Karpas-422 (cell line): ENCODE measurements around the gene NECTIN1. TPM values are rescaled to one million over a fixed set of nuclear protein-coding genes. Genes with fewer than 3 reads are reported as not detected.

ENCODE experiments used
- DNase-seq: peaks from one replicate; pipeline ENCODE4 v3.0.0-alpha.2; 2015
- H2AFZ ChIP-seq: fragments of 200-600 bp; sonication (generic); 2 replicates; pipeline ENCODE4 v1.6.1; 2014; ENCODE audit warnings: antibody characterized with exemption, low read length, mixed read lengths
- H3K27ac ChIP-seq: fragments of 200-600 bp; sonication (generic); 2 replicates; pipeline ENCODE4 v1.5.1; 2014; ENCODE audit warnings: mild to moderate bottlenecking, low read length, moderate library complexity
- H3K27me3 ChIP-seq: fragments of 200-600 bp; sonication (generic); 2 replicates; pipeline ENCODE4 v1.6.1; 2014; ENCODE audit warnings: low read length, mixed read lengths
- H3K36me3 ChIP-seq: fragments of 200-600 bp; sonication (generic); 2 replicates; pipeline ENCODE4 v1.6.1; 2014; ENCODE audit warnings: low read length, mixed read lengths; ENCODE audit not compliant: insufficient read depth
- H3K4me1 ChIP-seq: fragments of 200-600 bp; sonication (generic); 2 replicates; pipeline ENCODE4 v1.6.1; 2014; ENCODE audit warnings: mild to moderate bottlenecking, low read length, mixed read lengths
- H3K4me2 ChIP-seq: fragments of 200-600 bp; sonication (generic); 2 replicates; pipeline ENCODE4 v1.6.1; 2014; ENCODE audit warnings: low read length, low read depth, mild to moderate bottlenecking; ENCODE audit not compliant: poor library complexity, severe bottlenecking
- H3K4me3 ChIP-seq: fragments of 200-600 bp; sonication (generic); 2 replicates; pipeline ENCODE4 v1.5.1; 2014; ENCODE audit warnings: mild to moderate bottlenecking, antibody characterized with exemption, low read length, mixed read lengths
- H3K79me2 ChIP-seq: fragments of 200-600 bp; sonication (generic); 2 replicates; pipeline ENCODE4 v1.6.1; 2014; ENCODE audit warnings: mild to moderate bottlenecking, low read length, mixed read lengths
- H3K9ac ChIP-seq: fragments of 200-600 bp; sonication (generic); 2 replicates; pipeline ENCODE4 v1.6.0; 2014; ENCODE audit warnings: low read length
- H3K9me2 ChIP-seq: fragments of 200-600 bp; sonication (generic), shearing (Covaris generic); replicated peaks from 2 replicates; pipeline ENCODE4 v1.6.0; 2014; ENCODE audit warnings: mild to moderate bottlenecking, low read length, moderate library complexity; ENCODE audit not compliant: insufficient read depth
- H3K9me3 ChIP-seq: fragments of 300-700, 200-600 bp; sonication (generic); 2 replicates; pipeline ENCODE4 v1.6.1; 2014; ENCODE audit warnings: low read length, mixed read lengths
- H4K20me1 ChIP-seq: fragments of 200-600 bp; sonication (generic); 2 replicates; pipeline ENCODE4 v1.6.1; 2014; ENCODE audit warnings: mild to moderate bottlenecking, antibody characterized with exemption, low read length, low read depth; ENCODE audit not compliant: insufficient read depth
- total RNA-seq: library from RNA; depleted of rRNA; stranded (reverse); fragments of >200 nt; shearing (Covaris generic); gene quantifications from 2 replicates; pipeline ENCODE4 v1.2.3, GENCODE V29; 2014; ENCODE audit warnings: low replicate concordance

The NECTIN1 gene
- total RNA-seq, 1 experiment from 2014 or later: not detected

GRCh38 chr11:119683783-119684182, 45.2 kb downstream of the NECTIN1 start:
- no peaks in the 10 kb centered on the region for H3K9me3 ChIP-seq
- H3K27me3 ChIP-seq: no peaks in the 10 kb centered on the region
- no peak overlapping the region for H2AFZ ChIP-seq
- H3K4me1 ChIP-seq: no peaks in the 10 kb centered on the region
- H3K79me2 ChIP-seq: no peaks in the 10 kb centered on the region
- no peak for DNase-seq
- no peaks in the 10 kb centered on the region for H4K20me1 ChIP-seq
- H3K4me2 ChIP-seq: no peak overlapping the region
- H3K4me3 ChIP-seq: no peak overlapping the region
- H3K36me3 ChIP-seq: no peaks in the 10 kb centered on the region
- H3K27ac ChIP-seq: no peak overlapping the region
- no peak overlapping the region for H3K9ac ChIP-seq
- no peaks in the 10 kb centered on the region for H3K9me2 ChIP-seq

DNA sequence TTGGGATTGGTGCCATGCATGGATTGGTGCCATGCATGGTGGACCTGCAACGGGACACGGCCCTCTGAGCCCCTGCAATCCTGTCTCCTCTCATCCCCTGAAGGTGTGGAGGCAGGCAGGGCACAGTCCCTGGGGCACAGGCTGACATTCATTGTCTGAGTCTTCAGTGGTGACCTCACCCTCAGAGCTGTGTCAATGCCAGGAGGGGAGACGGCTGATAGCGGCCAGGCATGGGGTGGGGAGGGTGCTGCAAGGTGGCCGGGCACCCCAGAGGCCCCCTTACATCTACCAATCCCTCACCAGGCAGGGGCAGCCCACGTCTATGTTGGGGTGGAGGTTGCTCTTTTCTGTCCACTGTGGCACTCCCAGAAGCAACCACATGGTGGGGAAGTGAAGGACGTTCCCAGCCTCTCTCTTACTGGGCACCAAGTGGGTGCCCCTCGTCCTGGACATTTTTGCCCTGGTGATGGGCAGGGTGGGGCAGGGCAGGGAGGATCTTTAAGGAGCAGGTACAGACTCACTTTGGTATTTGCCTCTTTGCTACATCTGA, 47.6 kb downstream of the NECTIN1 start:
- H3K79me2 ChIP-seq: no peaks in the 10 kb centered on the region
- no peaks in the 10 kb centered on the region for H3K9me2 ChIP-seq
- no peaks in the 10 kb centered on the region for H4K20me1 ChIP-seq
- no peaks in the 10 kb centered on the region for H3K4me1 ChIP-seq
- H3K9me3 ChIP-seq: no peaks in the 10 kb centered on the region
- no peak overlapping the region for H3K4me3 ChIP-seq
- no peak overlapping the region for H3K4me2 ChIP-seq
- DNase-seq: no peak
- H2AFZ ChIP-seq: no peak overlapping the region
- H3K36me3 ChIP-seq: no peaks in the 10 kb centered on the region
- no peak overlapping the region for H3K9ac ChIP-seq
- no peaks in the 10 kb centered on the region for H3K27me3 ChIP-seq
- H3K27ac ChIP-seq: no peak overlapping the region

GRCh38 chr11:119680541-119681360, 48.2 kb downstream of the NECTIN1 start:
- Histone ChIP-seq H3K4me3 (no peak overlapping the region), H4K20me1 (no peaks in the 10 kb centered on the region), H3K9me3 (no peaks in the 10 kb centered on the region), H3K4me2 (no peak overlapping the region), H3K27me3 (no peaks in the 10 kb centered on the region), H3K4me1 (no peaks in the 10 kb centered on the region), H3K9me2 (no peaks in the 10 kb centered on the region), H3K9ac (no peak overlapping the region), H3K79me2 (no peaks in the 10 kb centered on the region), H3K36me3 (no peaks in the 10 kb centered on the region), H2AFZ (no peak overlapping the region), H3K27ac (no peak overlapping the region)
- no peak for DNase-seq

DNA sequence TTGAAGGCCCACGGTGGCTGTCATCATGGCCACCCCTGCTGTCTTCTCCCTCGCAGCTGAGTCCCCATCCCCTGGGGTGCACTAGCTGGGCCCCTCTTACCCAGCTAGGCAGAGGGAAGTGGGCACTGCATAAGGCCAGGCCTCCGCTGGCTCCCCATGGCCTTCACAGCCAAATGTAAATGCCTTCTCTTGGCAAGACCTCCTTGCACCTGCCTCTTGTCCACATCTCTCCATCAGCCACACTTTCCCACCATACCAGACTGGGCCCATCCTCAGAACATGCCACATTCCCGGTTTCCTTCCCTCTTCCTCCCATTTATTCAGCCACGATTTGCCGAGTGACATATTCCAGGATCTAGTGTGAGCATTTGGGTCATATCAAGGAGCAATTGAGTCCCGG, 49.7 kb downstream of the NECTIN1 start:
- Histone ChIP-seq H3K4me3 (no peak overlapping the region), H3K27ac (no peak overlapping the region), H3K4me1 (peaks cover 3% of the 10 kb centered on the region)

GRCh38 chr11:119678351-119678750, 50.6 kb downstream of the NECTIN1 start:
- H3K9me3 ChIP-seq: no peaks in the 10 kb centered on the region
- no peaks in the 10 kb centered on the region for H4K20me1 ChIP-seq
- no peak overlapping the region for H3K4me3 ChIP-seq
- no peak overlapping the region for H3K4me2 ChIP-seq
- H3K9ac ChIP-seq: no peak overlapping the region
- peaks cover 13% of the 10 kb centered on the region for H3K4me1 ChIP-seq
- no peak overlapping the region for H3K27ac ChIP-seq
- DNase-seq: no peak
- no peaks in the 10 kb centered on the region for H3K36me3 ChIP-seq
- H3K79me2 ChIP-seq: no peaks in the 10 kb centered on the region
- no peaks in the 10 kb centered on the region for H3K27me3 ChIP-seq
- no peak overlapping the region for H2AFZ ChIP-seq
- H3K9me2 ChIP-seq: no peaks in the 10 kb centered on the region

More for the DNA sequence above, 49.7 kb downstream of the NECTIN1 start:
- H3K27me3 ChIP-seq: no peaks in the 10 kb centered on the region
- DNase-seq: no peak
- no peaks in the 10 kb centered on the region for H3K9me3 ChIP-seq
- no peaks in the 10 kb centered on the region for H3K9me2 ChIP-seq
- H3K79me2 ChIP-seq: no peaks in the 10 kb centered on the region
- H3K9ac ChIP-seq: no peak overlapping the region
- H2AFZ ChIP-seq: no peak overlapping the region
- H4K20me1 ChIP-seq: no peaks in the 10 kb centered on the region
- no peak overlapping the region for H3K4me2 ChIP-seq
- H3K36me3 ChIP-seq: no peaks in the 10 kb centered on the region

DNA sequence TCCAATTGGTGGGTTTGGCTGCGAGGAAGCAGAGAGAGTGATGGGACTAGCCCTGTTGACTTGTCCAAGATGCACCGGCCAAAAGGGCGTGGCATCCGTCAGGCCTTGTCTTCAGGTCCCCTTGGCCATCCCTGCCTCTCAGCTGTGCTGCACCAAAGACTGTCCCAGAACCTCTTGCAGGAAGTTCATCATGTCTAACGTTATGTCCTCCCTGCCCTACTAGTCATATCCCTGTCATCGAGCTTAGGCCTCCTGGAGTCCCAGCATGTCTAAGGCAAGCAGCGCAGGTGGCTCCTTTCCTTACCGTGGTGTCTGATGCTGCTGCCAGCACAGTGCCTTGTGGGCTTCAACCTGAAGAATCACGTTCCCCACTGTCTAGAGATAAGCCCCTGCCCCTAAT, 51.2 kb downstream of the NECTIN1 start:
- H2AFZ ChIP-seq: no peak overlapping the region
- no peak overlapping the region for H3K4me2 ChIP-seq
- no peak for DNase-seq
- H3K27ac ChIP-seq: no peak overlapping the region
- H3K4me3 ChIP-seq: no peak overlapping the region
- no peaks in the 10 kb centered on the region for H4K20me1 ChIP-seq
- H3K9me3 ChIP-seq: no peaks in the 10 kb centered on the region
- H3K79me2 ChIP-seq: no peaks in the 10 kb centered on the region
- H3K4me1 ChIP-seq: peaks cover 16% of the 10 kb centered on the region
- H3K27me3 ChIP-seq: no peaks in the 10 kb centered on the region
- H3K9me2 ChIP-seq: no peaks in the 10 kb centered on the region
- no peak overlapping the region for H3K9ac ChIP-seq
- no peaks in the 10 kb centered on the region for H3K36me3 ChIP-seq

- peaks cover 16% of the 10 kb centered on the region for H3K4me1 ChIP-seq
- H3K27ac ChIP-seq: no peak overlapping the region
- H3K79me2 ChIP-seq: no peaks in the 10 kb centered on the region
- H3K9me3 ChIP-seq: no peaks in the 10 kb centered on the region
- H2AFZ ChIP-seq: no peak overlapping the region
- no peak for DNase-seq
- no peaks in the 10 kb centered on the region for H3K9me2 ChIP-seq
- H4K20me1 ChIP-seq: no peaks in the 10 kb centered on the region
- no peak overlapping the region for H3K4me2 ChIP-seq
- H3K36me3 ChIP-seq: no peaks in the 10 kb centered on the region
- H3K4me3 ChIP-seq: no peak overlapping the region
- H3K27me3 ChIP-seq: no peaks in the 10 kb centered on the region
- no peak overlapping the region for H3K9ac ChIP-seq
Observed at GRCh38 chr11:119676461-119677020, 52.5 kb downstream of the NECTIN1 start.

DNA sequence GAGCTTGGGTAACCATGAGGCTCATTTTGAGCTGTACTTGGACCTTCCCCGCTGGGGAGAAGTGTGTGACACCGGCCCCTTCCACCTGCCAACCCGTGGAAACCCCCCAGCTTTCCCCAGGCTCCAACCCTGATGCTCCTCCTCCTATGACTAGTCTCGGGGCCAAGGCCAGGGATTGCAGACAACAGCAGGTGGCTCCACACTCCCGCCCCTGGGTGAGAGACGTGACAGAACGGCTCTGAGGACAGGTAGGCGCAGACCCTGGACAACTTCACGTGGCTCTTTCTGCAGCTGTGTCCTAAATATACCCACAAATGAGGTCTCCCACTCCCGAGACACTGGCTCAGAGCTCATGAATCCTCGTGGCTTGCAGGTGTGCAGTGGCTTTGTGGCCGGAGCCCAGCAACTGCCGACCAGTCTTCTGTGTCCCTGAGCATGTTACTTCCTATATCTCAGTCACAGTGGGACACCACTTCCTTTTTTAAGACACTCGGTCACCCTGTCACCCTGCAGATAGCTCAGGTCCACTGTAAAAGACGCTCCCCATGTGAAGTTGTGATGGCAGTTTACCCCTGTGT, 55.2 kb downstream of the NECTIN1 start:
- Histone ChIP-seq H3K79me2 (no peaks in the 10 kb centered on the region), H3K36me3 (no peaks in the 10 kb centered on the region), H2AFZ (no peak overlapping the region), H3K4me1 (peaks cover 16% of the 10 kb centered on the region), H4K20me1 (no peaks in the 10 kb centered on the region), H3K9ac (no peak overlapping the region), H3K9me2 (no peaks in the 10 kb centered on the region), H3K4me2 (peak overlapping the region; percentile 35), H3K27ac (no peak overlapping the region), H3K9me3 (no peaks in the 10 kb centered on the region), H3K4me3 (peak overlapping the region; percentile 22; the same call in 1 of the 2 replicates), H3K27me3 (no peaks in the 10 kb centered on the region)
- DNase-seq: peak; percentile 58
